Measurements from ENCODE around the gene OSBP.

Gene OSBP

DNA sequence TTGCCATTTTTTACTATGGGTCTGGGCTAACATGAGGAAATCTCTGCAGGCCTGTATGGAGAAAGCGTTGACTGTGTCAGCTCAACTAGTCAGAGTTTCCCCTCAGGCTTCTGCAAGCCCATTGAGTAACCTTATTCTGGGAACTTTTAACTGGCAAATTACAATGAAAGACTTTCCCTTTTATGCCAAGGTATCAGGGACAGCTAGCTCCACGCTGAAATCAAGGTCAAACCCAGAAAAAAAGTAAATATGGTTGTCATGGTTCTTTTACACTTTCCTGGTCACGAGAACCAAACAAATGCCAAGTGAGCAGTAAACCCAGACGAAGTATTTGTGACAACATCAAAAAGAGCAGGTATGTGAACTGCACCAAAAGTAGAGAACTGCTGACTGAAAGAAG, 13.8 kb downstream of the OSBP start:
- Histone ChIP-seq H3K4me1 (ENCODE audit: control insufficient read depth, insufficient read depth, low read length) (peaks cover 11% of the 10 kb centered on the region), H3K9me3 (ENCODE audit: control insufficient read depth, low read length) (no peaks in the 10 kb centered on the region), H3K9ac (ENCODE audit: low read length) (no peak overlapping the region), H3K36me3 (ENCODE audit: control insufficient read depth, insufficient read depth, low read length, severe bottlenecking) (peaks cover 93% of the 10 kb centered on the region), H3K27me3 (replicated peaks; ENCODE audit: control insufficient read depth, insufficient read depth, low read length) (no peaks in the 10 kb centered on the region), H3K4me3 (ENCODE audit: low read length) (no peak overlapping the region)
- DNase-seq (ENCODE audit: low read depth), result no peak

DNA sequence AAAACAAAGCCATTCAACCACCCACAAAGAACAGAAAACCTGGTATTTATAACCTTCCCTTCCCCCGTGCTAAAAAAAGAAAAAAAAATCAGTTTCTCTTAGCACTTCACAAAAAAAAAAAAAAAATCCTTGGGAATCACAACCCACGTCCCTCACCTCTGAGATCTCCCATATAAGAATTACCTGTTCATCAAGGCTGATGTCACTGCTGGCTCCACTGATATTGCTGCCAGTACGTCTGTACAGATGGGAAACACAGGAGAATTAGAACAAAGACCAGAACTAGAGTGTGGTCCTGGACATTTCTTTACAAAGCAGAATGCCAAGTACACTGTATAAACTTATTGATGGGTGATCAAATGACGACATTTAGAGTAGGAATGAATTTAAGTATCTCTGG, 14.9 kb downstream of the OSBP start:
- Histone ChIP-seq H3K4me1 (ENCODE audit: control insufficient read depth, insufficient read depth, low read length) (peaks cover 11% of the 10 kb centered on the region), H3K9me3 (ENCODE audit: control insufficient read depth, low read length) (no peaks in the 10 kb centered on the region), H3K4me3 (ENCODE audit: low read length) (no peak overlapping the region), H3K27me3 (replicated peaks; ENCODE audit: control insufficient read depth, insufficient read depth, low read length) (no peaks in the 10 kb centered on the region), H3K9ac (ENCODE audit: low read length) (no peak overlapping the region), H3K36me3 (ENCODE audit: control insufficient read depth, insufficient read depth, low read length, severe bottlenecking) (peaks cover 91% of the 10 kb centered on the region)
- DNase-seq (ENCODE audit: low read depth), result no peak

DNA sequence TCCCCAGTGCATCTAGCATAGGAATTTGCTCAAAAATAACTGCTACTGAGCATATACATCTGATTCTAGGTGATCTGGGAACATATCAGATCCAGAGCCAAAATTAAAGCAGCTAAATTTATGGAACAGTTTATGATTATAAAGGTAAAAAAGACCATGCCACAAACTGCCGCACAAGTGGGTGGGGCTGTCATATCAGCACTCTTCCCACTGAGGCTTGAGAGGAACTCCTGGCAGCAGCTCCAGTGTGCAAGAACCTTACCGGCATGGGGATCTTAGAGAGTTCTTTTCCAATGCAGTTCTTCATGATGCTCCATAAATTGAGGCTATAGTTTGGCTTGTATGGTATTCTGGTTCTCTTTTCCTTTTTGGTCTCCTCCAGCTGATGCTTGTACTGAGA, 15.3 kb downstream of the OSBP start:
- Histone ChIP-seq H3K36me3 (ENCODE audit: control insufficient read depth, insufficient read depth, low read length, severe bottlenecking) (peaks cover 91% of the 10 kb centered on the region), H3K9ac (ENCODE audit: low read length) (no peak overlapping the region), H3K27me3 (replicated peaks; ENCODE audit: control insufficient read depth, insufficient read depth, low read length) (no peaks in the 10 kb centered on the region), H3K9me3 (ENCODE audit: control insufficient read depth, low read length) (no peaks in the 10 kb centered on the region), H3K4me1 (ENCODE audit: control insufficient read depth, insufficient read depth, low read length) (peaks cover 11% of the 10 kb centered on the region), H3K4me3 (ENCODE audit: low read length) (no peak overlapping the region)
- no peak for DNase-seq (ENCODE audit: low read depth)

- DNase-seq (ENCODE audit: low read depth), result no peak
- H3K9ac ChIP-seq (ENCODE audit: low read length), result no peak overlapping the region
- H3K36me3 ChIP-seq (ENCODE audit: control insufficient read depth, insufficient read depth, low read length, severe bottlenecking), result peaks cover 92% of the 10 kb centered on the region
- no peak overlapping the region for H3K4me3 ChIP-seq (ENCODE audit: low read length)
- no peaks in the 10 kb centered on the region for H3K27me3 ChIP-seq (replicated peaks; ENCODE audit: control insufficient read depth, insufficient read depth, low read length)
- H3K9me3 ChIP-seq (ENCODE audit: control insufficient read depth, low read length), result no peaks in the 10 kb centered on the region
- H3K4me1 ChIP-seq (ENCODE audit: control insufficient read depth, insufficient read depth, low read length), result peaks cover 11% of the 10 kb centered on the region
Observed at GRCh38 chr11:59598961-59599360, 16.6 kb downstream of the OSBP start.

- H3K9ac ChIP-seq (ENCODE audit: low read length), result no peak overlapping the region
- DNase-seq (ENCODE audit: low read depth), result no peak
- no peak overlapping the region for H3K4me3 ChIP-seq (ENCODE audit: low read length)
- H3K36me3 ChIP-seq (ENCODE audit: control insufficient read depth, insufficient read depth, low read length, severe bottlenecking), result peaks cover 78% of the 10 kb centered on the region
- H3K4me1 ChIP-seq (ENCODE audit: control insufficient read depth, insufficient read depth, low read length), result no peaks in the 10 kb centered on the region
- H3K9me3 ChIP-seq (ENCODE audit: control insufficient read depth, low read length), result no peaks in the 10 kb centered on the region
- H3K27me3 ChIP-seq (replicated peaks; ENCODE audit: control insufficient read depth, insufficient read depth, low read length), result no peaks in the 10 kb centered on the region
Observed at GRCh38 chr11:59584294-59584693, 31.3 kb downstream of the OSBP start.

GRCh38 chr11:59582006-59582405, 33.6 kb downstream of the OSBP start:
- H3K9ac ChIP-seq (ENCODE audit: low read length), result no peak overlapping the region
- DNase-seq (ENCODE audit: low read depth), result no peak
- no peak overlapping the region for H3K4me3 ChIP-seq (ENCODE audit: low read length)
- H3K27me3 ChIP-seq (replicated peaks; ENCODE audit: control insufficient read depth, insufficient read depth, low read length), result no peaks in the 10 kb centered on the region
- no peaks in the 10 kb centered on the region for H3K9me3 ChIP-seq (ENCODE audit: control insufficient read depth, low read length)
- peaks cover 3% of the 10 kb centered on the region for H3K4me1 ChIP-seq (ENCODE audit: control insufficient read depth, insufficient read depth, low read length)
- H3K36me3 ChIP-seq (ENCODE audit: control insufficient read depth, insufficient read depth, low read length, severe bottlenecking), result peaks cover 79% of the 10 kb centered on the region

DNA sequence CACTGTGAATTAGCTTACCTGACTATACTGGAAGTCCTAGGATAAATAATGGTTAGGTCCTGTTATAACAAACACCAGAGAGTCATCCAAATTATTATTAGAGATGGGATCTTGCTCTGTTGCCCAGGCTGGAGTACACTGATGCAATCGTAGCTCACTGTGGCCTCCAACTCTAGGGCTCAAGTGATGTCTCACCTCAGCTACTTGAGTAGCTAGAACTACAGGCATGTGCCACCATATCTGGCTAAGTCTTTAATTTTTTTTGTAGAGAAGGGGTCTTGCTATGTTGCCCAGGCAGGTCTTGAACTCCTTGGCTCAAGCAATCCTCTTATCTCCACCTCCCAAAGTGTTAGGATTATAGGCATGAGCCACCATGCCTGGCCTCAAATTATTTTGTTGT, 37.2 kb downstream of the OSBP start:
- H3K4me1 ChIP-seq (ENCODE audit: control insufficient read depth, insufficient read depth, low read length), result peaks cover 34% of the 10 kb centered on the region
- no peak overlapping the region for H3K9ac ChIP-seq (ENCODE audit: low read length)
- H3K36me3 ChIP-seq (ENCODE audit: control insufficient read depth, insufficient read depth, low read length, severe bottlenecking), result peaks cover 75% of the 10 kb centered on the region
- H3K27me3 ChIP-seq (replicated peaks; ENCODE audit: control insufficient read depth, insufficient read depth, low read length), result no peaks in the 10 kb centered on the region
- DNase-seq (ENCODE audit: low read depth), result no peak
- H3K4me3 ChIP-seq (ENCODE audit: low read length), result no peak overlapping the region
- H3K9me3 ChIP-seq (ENCODE audit: control insufficient read depth, low read length), result no peaks in the 10 kb centered on the region

GRCh38 chr11:59575505-59575904, 40.1 kb downstream of the OSBP start:
- Histone ChIP-seq H3K36me3 (ENCODE audit: control insufficient read depth, insufficient read depth, low read length, severe bottlenecking) (peaks cover 50% of the 10 kb centered on the region), H3K9ac (ENCODE audit: low read length) (no peak overlapping the region), H3K9me3 (ENCODE audit: control insufficient read depth, low read length) (no peaks in the 10 kb centered on the region), H3K27me3 (replicated peaks; ENCODE audit: control insufficient read depth, insufficient read depth, low read length) (no peaks in the 10 kb centered on the region), H3K4me1 (ENCODE audit: control insufficient read depth, insufficient read depth, low read length) (peaks cover 51% of the 10 kb centered on the region), H3K4me3 (ENCODE audit: low read length) (no peak overlapping the region)
- DNase-seq (ENCODE audit: low read depth), result no peak

GRCh38 chr11:59574932-59575502, 40.6 kb downstream of the OSBP start:
- Histone ChIP-seq H3K36me3 (ENCODE audit: control insufficient read depth, insufficient read depth, low read length, severe bottlenecking) (peaks cover 45% of the 10 kb centered on the region), H3K4me1 (ENCODE audit: control insufficient read depth, insufficient read depth, low read length) (peaks cover 51% of the 10 kb centered on the region), H3K9me3 (ENCODE audit: control insufficient read depth, low read length) (no peaks in the 10 kb centered on the region), H3K9ac (ENCODE audit: low read length) (peak overlapping the region; percentile 45), H3K27me3 (replicated peaks; ENCODE audit: control insufficient read depth, insufficient read depth, low read length) (no peaks in the 10 kb centered on the region), H3K4me3 (ENCODE audit: low read length) (peak overlapping the region; percentile 37)
- DNase-seq (ENCODE audit: low read depth), result peak; percentile 7

GRCh38 chr11:59574467-59574866, 41.1 kb downstream of the OSBP start:
- peaks cover 39% of the 10 kb centered on the region for H3K36me3 ChIP-seq (ENCODE audit: control insufficient read depth, insufficient read depth, low read length, severe bottlenecking)

DNA sequence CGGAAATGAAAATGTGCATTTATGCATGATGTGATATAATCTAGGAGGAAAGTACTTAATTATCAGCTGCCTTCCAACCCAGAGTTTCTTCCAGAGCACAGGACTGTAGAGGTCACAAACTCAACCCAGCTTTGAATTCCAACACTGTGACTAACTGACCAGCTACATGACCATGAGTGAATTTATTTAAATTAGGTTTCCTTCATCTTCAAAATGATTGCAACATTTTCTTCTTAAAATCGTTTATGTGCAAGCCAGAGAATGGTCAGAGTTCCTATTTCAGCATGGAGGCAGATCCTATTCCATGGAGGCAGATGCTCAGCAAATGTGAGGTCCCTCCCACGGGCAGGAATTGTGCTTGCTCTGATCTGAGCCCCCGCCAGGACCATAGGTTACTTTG, 42.4 kb downstream of the OSBP start:
- Histone ChIP-seq H3K9ac (ENCODE audit: low read length) (no peak overlapping the region), H3K27me3 (replicated peaks; ENCODE audit: control insufficient read depth, insufficient read depth, low read length) (no peaks in the 10 kb centered on the region), H3K4me1 (ENCODE audit: control insufficient read depth, insufficient read depth, low read length) (peaks cover 51% of the 10 kb centered on the region), H3K36me3 (ENCODE audit: control insufficient read depth, insufficient read depth, low read length, severe bottlenecking) (peaks cover 27% of the 10 kb centered on the region), H3K9me3 (ENCODE audit: control insufficient read depth, low read length) (no peaks in the 10 kb centered on the region), H3K4me3 (ENCODE audit: low read length) (no peak overlapping the region)
- DNase-seq (ENCODE audit: low read depth), result peak; percentile 88

More at GRCh38 chr11:59574467-59574866, 41.1 kb downstream of the OSBP start:
- no peaks in the 10 kb centered on the region for H3K9me3 ChIP-seq (ENCODE audit: control insufficient read depth, low read length)
- H3K4me3 ChIP-seq (ENCODE audit: low read length), result no peak overlapping the region
- H3K27me3 ChIP-seq (replicated peaks; ENCODE audit: control insufficient read depth, insufficient read depth, low read length), result no peaks in the 10 kb centered on the region
- no peak overlapping the region for H3K9ac ChIP-seq (ENCODE audit: low read length)
- peaks cover 51% of the 10 kb centered on the region for H3K4me1 ChIP-seq (ENCODE audit: control insufficient read depth, insufficient read depth, low read length)
- DNase-seq (ENCODE audit: low read depth), result peak; percentile 33

GRCh38 chr11:59572091-59572490, 43.5 kb downstream of the OSBP start:
- no peak for DNase-seq (ENCODE audit: low read depth)
- H3K36me3 ChIP-seq (ENCODE audit: control insufficient read depth, insufficient read depth, low read length, severe bottlenecking), result peaks cover 17% of the 10 kb centered on the region
- H3K27me3 ChIP-seq (replicated peaks; ENCODE audit: control insufficient read depth, insufficient read depth, low read length), result no peaks in the 10 kb centered on the region
- H3K9me3 ChIP-seq (ENCODE audit: control insufficient read depth, low read length), result no peaks in the 10 kb centered on the region
- peaks cover 49% of the 10 kb centered on the region for H3K4me1 ChIP-seq (ENCODE audit: control insufficient read depth, insufficient read depth, low read length)
- H3K4me3 ChIP-seq (ENCODE audit: low read length), result no peak overlapping the region
- no peak overlapping the region for H3K9ac ChIP-seq (ENCODE audit: low read length)
